C4-2B (cell line): Measurements from ENCODE around the gene WNT10A.
A peak's percentile ranks its signal among the peaks of the same experiment; 100 is the strongest.

ENCODE experiments used
- H3K27ac ChIP-seq: fragments of 450-650 bp; 2 replicates; pipeline ENCODE4 v1.5.1; 2017
- ZFX ChIP-seq: fragments of 450-650 bp; IDR thresholded peaks from 2 replicates; pipeline ENCODE4 v1.6.1; 2017
- TF ChIP-seq, protein P1 (sequence below): fragments of 450-650 bp; conservative IDR thresholded peaks from 2 replicates; pipeline ENCODE4 v1.5.1; 2017; ENCODE audit warnings: mild to moderate bottlenecking

WNT10A gene

GRCh38 chr2:218891275-218892135 is 10.9 kb downstream of the WNT10A start:
- no peak overlapping the region for H3K27ac ChIP-seq
- TF ChIP-seq, protein P1, sequence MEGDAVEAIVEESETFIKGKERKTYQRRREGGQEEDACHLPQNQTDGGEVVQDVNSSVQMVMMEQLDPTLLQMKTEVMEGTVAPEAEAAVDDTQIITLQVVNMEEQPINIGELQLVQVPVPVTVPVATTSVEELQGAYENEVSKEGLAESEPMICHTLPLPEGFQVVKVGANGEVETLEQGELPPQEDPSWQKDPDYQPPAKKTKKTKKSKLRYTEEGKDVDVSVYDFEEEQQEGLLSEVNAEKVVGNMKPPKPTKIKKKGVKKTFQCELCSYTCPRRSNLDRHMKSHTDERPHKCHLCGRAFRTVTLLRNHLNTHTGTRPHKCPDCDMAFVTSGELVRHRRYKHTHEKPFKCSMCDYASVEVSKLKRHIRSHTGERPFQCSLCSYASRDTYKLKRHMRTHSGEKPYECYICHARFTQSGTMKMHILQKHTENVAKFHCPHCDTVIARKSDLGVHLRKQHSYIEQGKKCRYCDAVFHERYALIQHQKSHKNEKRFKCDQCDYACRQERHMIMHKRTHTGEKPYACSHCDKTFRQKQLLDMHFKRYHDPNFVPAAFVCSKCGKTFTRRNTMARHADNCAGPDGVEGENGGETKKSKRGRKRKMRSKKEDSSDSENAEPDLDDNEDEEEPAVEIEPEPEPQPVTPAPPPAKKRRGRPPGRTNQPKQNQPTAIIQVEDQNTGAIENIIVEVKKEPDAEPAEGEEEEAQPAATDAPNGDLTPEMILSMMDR: no peak
- no peak for TF ChIP-seq ZFX

GRCh38 chr2:218892693-218893348 is 12.2 kb downstream of the WNT10A start:
- peak overlapping the region; percentile 65 for H3K27ac ChIP-seq

GRCh38 chr2:218893349-218894150 is 12.9 kb downstream of the WNT10A start:
- peak overlapping the region; percentile 65 for H3K27ac ChIP-seq

More at GRCh38 chr2:218892693-218893348, 12.2 kb downstream of the WNT10A start:
- TF ChIP-seq, protein P1: peak; percentile 79
- TF ChIP-seq ZFX: peak; percentile 77

GRCh38 chr2:218894151-218894879 is 13.7 kb downstream of the WNT10A start:
- TF ChIP-seq, protein P1: no peak
- no peak for TF ChIP-seq ZFX
- no peak overlapping the region for H3K27ac ChIP-seq

More at GRCh38 chr2:218893349-218894150, 12.9 kb downstream of the WNT10A start:
- TF ChIP-seq ZFX: no peak
- TF ChIP-seq, protein P1: no peak

DNA sequence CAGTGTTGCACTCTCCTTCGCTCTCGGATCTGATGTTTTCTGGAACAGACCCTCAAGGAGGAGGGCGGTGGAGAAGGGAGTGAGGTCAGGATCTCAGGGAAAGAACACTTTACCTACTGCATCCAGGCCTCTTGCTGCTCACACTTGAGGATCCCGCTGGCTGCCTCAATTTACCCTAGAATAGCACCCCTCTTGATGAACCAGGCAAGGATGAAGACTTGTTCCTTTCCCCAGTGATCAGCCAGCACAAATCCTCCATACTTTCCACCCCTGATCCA is 14.2 kb downstream of the WNT10A start:
- no peak overlapping the region for H3K27ac ChIP-seq
- TF ChIP-seq, protein P1: no peak
- TF ChIP-seq ZFX: no peak

DNA sequence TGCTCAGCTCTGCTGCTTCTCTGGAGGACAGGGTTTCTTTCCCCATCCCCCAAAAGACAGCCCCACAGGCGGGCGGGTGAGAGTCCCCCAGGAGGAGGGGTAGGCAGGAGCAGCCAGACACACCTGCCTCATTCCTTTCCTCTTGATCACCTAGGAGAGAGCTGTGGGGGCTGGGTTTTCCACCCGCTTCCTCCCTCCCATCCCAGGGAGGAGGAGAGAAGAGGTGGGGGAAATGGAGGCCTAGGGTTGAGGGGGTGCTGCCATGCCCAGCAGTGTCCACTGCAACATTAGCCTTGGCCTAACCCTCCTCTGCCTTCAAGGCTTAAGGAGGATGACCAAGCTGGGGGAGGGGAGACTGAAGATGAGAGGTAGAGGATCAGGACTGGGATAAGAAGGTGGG is 14.7 kb downstream of the WNT10A start:
- no peak overlapping the region for H3K27ac ChIP-seq
- TF ChIP-seq, protein P1: no peak
- TF ChIP-seq ZFX: no peak
